ENCODE measurements around the gene LYL1.

Gene LYL1

DNA sequence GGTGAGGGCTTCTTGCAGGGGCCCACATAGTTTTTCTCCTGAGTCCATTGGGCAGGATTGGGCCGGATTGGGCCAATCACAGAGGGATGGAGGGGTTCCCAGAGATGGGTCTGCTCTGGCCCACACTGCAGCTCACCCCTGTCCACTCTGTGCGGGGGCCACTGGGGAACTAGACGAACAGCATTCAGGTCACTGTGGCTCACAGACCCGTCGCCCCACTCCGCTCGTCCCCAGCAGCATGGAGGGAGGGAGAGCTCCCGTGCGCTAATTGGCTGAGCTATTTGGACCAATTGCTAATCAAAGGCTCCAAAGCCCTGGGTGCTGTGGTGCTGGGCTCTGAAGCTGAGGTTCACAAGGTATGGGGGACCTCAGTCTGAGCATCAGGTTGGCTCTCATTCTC lies 26.7 kb upstream of the LYL1 start:
- no peak for DNase-seq (ENCODE audit: low spot score)

- DNase-seq (ENCODE audit: low spot score), result no peak
These were observed 25.9 kb upstream of the LYL1 start for GRCh38 chr19:13128583-13128982.

DNA sequence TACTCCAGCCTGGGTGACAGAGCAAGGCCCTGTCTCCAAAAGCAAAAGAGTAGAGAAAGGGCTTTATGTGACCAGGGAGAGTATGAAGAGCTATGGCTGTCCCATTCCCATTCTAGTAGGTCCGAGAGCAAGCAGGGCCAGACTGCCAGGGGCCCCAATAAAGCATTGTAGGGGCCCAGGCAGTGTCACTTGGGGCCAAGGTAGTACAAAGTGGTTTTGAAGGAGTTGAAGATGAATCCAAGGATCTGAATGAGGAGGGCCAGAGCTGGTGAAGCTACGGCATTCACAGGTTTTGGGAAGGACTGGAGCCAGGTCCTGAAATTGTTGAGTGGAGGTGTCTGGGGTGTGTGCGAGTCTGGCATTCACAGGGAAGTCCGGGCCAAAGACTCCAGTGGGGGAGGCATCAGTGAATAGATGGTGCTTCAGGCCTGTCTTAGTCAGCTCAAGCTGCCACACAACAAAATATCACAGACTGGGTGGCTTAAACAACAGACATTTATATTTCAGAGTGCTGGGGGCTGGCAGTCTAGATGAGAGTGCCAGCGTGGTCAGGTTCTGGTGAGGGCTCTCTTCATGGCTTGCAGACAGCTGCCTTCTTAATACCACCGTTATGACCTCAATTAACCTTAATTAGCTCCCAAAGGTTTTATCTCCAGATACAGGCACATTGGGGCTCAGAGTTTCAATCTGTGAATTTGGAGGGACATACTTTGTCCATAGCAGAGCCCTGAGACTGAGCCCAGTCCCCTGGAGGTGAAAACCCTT lies 25.3 kb upstream of the LYL1 start:
- no peak for DNase-seq (ENCODE audit: low spot score)

DNA sequence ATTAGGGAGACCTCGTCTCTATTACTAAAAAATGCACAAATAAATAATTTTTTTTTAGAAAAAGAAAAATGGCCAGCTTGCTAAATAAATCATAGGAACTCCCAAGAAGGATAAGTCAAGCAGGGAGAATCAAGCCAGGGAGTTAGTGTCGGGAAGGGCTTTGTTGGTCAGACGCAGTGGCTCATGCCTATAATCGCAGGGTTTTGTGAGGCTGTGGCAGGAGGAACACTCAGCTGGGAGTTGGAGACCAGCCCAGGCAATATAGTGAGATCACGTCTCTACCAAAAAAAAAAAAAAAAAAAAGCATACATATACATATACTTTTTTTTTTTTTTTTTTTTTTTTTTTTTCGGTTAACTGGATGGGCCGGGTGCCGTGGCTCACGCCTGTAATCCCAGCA lies 24.4 kb upstream of the LYL1 start:
- no peak for DNase-seq (ENCODE audit: low spot score)

GRCh38 chr19:13122980-13123957 lies 20.6 kb upstream of the LYL1 start:
- no peak for DNase-seq (ENCODE audit: low spot score)

DNA sequence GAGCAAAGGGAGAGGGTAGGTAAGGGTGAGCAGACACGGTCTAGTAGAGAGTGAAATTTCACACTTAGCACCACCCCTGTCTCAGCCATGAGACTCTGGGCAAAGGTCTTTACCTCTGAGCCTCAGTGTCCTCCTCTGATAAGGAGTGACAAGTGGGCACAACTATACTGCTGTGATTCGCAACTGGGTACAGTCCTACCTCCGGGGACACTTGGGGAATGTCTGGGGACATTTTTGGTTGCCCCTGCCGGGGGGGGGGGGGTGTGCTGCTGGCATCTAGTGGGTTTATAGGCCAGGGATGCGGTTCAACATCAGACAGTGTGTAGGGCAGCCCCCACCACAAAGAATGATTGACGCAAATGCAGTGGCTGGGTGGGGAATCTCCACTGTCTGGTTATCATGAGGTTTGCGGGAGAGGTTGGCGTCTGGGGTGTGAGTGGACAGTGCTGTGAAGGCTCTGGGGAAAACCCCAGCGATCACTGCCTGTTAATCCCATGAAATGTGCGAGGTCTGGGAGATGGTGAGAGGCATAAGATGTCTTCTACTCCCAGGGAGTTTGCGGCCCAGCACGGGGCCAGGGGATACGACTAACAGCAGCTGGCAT lies 19.7 kb upstream of the LYL1 start:
- no peak for DNase-seq (ENCODE audit: low spot score)

- no peak for DNase-seq (ENCODE audit: low spot score)
These were observed 19.1 kb upstream of the LYL1 start for GRCh38 chr19:13121551-13122274.

DNA sequence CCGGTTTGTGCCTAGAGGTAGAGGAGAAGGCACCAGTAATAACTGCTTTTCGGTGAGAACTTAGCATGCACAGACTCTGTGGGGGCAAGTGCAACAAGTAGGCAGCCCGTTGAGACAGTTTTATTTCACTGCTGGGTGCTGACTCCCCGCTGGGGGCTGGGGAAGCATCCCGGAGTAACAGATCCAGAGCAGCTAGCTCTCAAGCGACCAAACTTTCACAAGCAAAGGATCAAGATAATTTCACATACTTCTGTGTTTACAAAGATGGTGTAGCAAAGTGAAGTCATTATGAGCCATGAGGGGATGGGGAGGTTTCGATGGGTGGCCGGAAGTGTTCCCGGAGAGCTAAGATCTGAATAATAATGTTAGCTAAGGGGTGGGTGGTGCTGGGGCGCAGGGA lies 18.2 kb upstream of the LYL1 start:
- no peak for DNase-seq (ENCODE audit: low spot score)

DNA sequence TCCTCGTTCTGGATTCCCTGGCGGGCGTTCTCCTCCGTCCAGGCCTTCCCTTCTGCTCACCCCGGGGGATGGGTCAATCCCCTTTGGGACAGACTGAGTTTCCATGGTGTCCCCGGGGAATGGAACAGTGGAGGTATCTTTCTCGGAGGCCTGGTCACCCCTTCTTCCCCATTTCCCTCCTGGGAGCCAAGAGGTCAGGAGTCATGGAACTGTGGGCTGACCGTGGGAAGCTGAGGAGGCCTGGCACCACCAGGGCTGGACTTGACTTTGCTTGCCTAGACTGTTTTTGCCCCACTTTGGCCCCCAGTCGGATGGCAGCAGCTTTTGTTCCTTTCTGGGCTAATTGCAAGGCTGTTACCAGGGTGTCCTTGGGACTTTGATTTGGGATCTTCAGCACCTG lies 17.4 kb upstream of the LYL1 start:
- DNase-seq (ENCODE audit: low spot score), result no peak

GRCh38 chr19:13119627-13120026 lies 17.0 kb upstream of the LYL1 start:
- no peak for DNase-seq (ENCODE audit: low spot score)

DNA sequence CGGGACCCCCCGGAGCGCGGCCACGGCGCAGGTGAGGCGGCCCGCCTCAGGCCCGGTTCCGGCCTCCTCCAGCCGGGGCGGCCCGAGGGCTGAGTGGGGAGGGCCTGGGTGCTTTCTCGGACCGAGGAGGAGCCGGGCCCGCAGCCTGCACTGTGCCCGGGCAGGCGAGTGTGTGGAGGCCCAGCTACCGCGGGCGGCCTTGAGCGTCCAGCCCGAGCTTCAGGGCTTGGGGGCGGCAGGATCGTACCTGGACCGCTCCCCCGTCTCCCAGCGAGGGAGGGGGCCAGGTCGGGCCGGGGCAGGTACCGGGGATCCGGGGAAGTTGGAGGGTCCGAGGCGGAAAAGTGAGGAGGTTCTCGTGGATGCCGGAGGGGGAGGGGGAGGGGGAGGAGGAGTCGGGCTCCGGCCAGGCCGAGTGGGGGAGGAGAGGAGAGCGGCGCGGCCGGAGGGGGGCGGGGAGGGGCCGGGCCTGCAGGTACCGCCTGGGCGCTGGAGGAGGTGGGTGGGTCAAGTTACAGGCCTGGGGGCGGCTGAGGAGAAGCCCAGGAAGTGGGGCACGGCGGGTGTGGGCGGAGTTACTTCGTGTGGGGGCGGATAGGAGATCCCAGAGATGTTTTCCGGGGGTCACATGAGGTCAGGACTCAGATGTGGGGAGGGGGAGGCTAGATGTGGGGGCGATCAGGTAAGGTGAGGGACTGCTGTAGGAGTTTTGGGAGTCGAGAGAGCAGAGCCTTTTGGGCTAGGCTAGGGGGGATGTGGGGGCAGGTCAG lies 16.0 kb upstream of the LYL1 start:
- DNase-seq (ENCODE audit: low spot score), result no peak

DNA sequence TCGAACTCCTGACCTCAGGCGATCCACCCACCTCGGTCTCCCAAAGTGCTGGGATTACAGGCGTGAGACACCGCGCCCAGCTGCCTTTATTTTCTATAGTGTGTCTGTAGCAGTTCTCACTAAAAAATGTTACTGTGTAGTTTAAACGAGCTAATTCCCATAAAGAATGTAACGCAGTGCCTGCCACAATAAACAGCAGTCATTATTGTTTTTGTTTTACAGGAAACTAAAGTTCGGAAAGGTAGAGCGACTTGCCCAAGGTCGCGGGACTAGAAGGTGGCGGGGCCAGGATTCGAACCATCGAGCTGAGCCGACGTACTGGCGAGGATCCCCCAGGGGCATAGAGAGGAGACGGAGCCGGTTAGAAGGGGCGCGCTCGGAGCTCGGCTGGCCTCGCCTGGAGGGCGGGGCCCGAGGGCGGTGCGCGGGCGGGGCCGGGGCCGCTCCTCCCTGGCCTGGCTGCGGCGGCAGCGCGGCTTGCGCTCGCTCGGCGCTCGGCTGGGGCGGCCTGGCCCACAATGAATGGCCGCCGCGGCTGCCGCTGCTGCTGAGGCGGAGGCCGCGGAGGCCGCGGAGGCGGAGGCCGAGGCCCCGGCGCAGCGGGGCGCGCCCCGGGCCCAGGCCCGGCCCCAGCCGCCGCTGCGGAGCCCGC lies 15.2 kb upstream of the LYL1 start, which contains the start of gene NACC1:
Gene NACC1 (plus strand): TSS at position 493 of the 652 bp plus-strand sequence. CDS start 16,944 bp downstream, outside the sequence.
- peak; percentile 94 for DNase-seq (ENCODE audit: low spot score)

GRCh38 chr19:13117176-13117771 lies 14.6 kb upstream of the LYL1 start:
- DNase-seq (ENCODE audit: low spot score), result no peak

DNA sequence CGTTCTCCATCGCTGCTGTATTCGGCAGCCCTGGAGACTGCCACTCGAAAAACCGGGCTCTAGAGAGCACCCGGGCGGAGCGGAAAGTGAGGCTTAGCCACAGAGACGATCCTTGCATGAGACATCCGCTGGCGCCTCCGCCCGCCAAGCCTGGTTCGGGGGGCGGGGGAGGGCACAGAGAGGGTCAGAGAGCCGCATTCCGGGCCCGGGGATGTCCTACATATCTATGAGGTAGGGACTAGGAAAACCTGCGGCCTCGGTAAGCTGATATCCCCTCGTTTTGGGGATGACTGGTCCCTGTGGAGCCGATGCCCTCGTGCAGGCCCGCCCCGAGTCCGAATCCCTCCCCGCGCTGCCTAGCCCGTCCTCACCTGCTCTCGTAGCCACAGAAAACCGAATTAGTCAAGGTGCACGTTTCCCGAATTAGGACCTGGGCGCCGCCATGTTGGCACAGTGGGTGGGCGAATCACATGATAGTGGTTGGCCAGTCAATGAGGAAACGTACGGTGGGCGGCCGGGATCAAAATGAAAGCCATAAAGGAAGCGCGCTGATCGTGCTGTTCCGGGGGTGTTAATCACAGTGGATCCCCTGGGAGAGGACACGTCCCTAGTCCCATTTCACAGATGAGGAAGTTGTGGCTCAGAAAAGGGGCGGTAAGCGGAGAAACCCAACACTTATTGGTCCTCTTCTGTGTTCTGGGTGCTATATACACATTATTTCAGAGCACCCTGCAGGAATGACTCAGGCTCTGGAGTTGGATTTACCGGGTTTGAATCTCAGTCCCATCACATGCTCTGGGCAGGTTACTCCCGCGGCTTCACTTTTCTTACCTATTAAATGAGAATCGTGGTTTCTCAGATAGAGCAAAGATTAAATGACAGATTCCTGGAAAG lies 13.9 kb upstream of the LYL1 start, which contains the start of gene TRMT1:
Gene TRMT1 (minus strand): TSS at position 459 of the 894 bp plus-strand sequence. CDS start 341 bp downstream, at position 118.
- peak; percentile 91 for DNase-seq (ENCODE audit: low spot score)

DNA sequence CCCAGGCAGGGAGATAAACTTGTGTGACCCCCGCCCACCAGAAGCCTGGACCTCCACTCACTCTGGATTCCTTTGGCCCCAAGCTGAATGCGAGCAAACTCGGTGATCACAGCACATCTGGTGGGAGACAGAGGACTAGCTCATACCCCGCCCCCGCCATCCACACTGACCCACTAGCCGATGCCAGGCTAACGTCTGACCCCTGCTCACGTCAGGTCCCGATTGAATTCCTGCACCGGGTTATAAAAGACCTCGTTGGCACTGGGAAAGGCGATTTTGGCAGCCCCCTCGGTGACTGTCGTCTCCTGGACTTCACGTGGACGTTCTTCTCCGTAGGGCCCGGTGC lies 13.3 kb upstream of the LYL1 start:
- no peak for DNase-seq (ENCODE audit: low spot score)

GRCh38 chr19:13112555-13112954 lies 9.9 kb upstream of the LYL1 start:
- no peak for DNase-seq (ENCODE audit: low spot score)

DNA sequence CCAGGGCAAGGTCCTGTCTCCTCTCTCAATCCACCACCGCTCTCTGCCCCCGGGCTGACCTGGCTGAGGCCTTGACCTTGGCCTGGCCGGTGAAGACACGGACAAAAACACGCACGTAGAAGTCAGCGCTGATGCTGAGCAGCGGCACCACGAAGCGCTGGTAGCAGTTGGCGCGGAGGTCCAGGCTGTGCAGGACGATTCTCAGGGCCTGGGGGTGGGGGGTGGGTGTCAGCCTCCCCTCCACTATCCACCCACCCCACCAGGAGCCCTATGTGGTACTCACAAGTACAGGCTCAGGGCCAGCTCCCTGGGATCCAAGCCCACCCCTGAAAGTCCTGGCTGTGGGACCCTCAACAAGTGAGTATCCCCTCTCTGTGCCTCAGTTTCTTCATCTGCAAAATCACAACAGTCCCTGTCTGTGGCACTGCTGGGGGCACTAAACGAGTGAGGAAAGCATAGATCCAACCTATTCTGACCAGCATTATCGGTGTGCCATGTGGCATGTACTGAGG lies 7.5 kb upstream of the LYL1 start:
- no peak for DNase-seq (ENCODE audit: low spot score)

DNA sequence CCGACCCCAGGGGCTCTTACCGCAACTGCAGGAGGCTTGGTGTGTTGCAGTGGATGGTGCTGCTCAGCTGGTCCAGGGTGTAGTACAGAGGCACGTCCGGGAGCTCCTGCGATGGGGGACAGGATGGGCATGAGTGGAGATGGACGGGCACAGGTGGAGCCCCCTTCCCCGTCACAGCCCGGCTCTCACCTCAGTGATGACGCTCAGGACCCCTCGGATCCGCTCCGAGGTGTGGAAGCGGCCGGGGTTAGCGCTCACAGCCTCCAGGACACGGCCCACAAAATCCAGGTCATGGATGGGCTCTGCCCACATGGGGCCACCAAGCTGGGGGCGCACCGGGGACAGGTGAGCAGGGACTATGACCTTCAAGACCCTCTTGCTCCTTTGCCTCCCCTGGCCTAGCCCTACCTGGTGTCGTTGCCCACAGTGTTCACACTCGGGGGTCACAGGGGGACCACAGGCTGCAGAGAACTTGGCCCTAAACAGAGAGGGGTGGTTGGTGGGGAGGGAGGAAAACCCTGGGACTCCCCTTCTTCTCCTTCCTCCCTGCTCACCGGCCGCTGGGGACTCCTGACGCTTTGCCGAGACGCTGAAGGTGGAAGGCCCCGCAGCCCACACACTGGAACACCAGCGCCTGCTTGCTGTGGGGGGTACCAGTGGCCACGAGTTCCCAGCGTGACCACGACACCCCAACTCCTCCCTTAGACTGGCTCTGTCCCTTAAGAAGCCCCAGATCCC lies 6.9 kb upstream of the LYL1 start:
- no peak for DNase-seq (ENCODE audit: low spot score)
